Body of pancreas (tissue), 4 donors: Measurements from ENCODE around the gene BEGAIN. TPM values are rescaled to one million over a fixed set of nuclear protein-coding genes. Genes with fewer than 3 reads are reported as not detected.

Experiments used
- ATAC-seq: fragments of 150-250 bp; one replicate; pipeline ENCODE4 v1.9.1; 2016
- DNase-seq, 4 donors: peaks; one replicate each; pipeline ENCODE4 v3.0.0-alpha.2; 2019
- H3K27ac ChIP-seq, 4 donors: fragments of 200-600 bp; sonication (generic); 1 replicate in 3 of 4; 2 replicates in 1 of 4; pipeline versions ENCODE4 v1.5.1 to v1.6.1; 2016 to 2019; ENCODE audit warnings: mild to moderate bottlenecking in 1 of 4, mixed read lengths in 1 of 4, moderate library complexity in 1 of 4
- H3K27me3 ChIP-seq, 2 donors: fragments of 200-600 bp; sonication (generic); one replicate each; pipeline ENCODE4 v1.6.0; 2016; ENCODE audit warnings: mild to moderate bottlenecking in 1 of 2
- H3K36me3 ChIP-seq, 2 donors: fragments of 200-600 bp; sonication (generic); replicated peaks in 1 of 2; 2 replicates each; pipeline ENCODE4 v1.5.1; 2016; ENCODE audit warnings: low read depth in 2 of 2; ENCODE audit not compliant: insufficient read depth in 1 of 2
- H3K4me1 ChIP-seq: fragments of 200-600 bp; sonication (generic); one replicate; pipeline ENCODE4 v1.6.0; 2016
- H3K4me3 ChIP-seq, 2 donors: fragments of 200-600 bp; sonication (generic); 1 replicate in 1 of 2; 2 replicates in 1 of 2; pipeline ENCODE4 v1.5.1; 2016 to 2019
- H3K9me3 ChIP-seq, 3 donors: fragments of 200-600 bp; sonication (generic); 1 replicate in 2 of 3; 2 replicates in 1 of 3; pipeline ENCODE4 v1.5.1; 2016
- CTCF ChIP-seq, 7 experiments: fragments of 450-650 bp in 4 of 7; fragments of 200-600 bp in 3 of 7; sonication (generic) in 3 of 7; IDR thresholded peaks; one replicate each; pipeline ENCODE4 v1.5.1; 2016 to 2019; ENCODE audit warnings: antibody characterized with exemption in 7 of 7
- POLR2A ChIP-seq, 3 donors: fragments of 450-650 bp; IDR thresholded peaks; one replicate each; pipeline ENCODE4 v1.6.1; 2016; ENCODE audit warnings: antibody characterized with exemption in 3 of 3, mild to moderate bottlenecking in 2 of 3
- WGBS, 2 donors: methylation state at CpG; one replicate each; pipeline ENCODE4 v1.1.5; 2017; 5-methylcytosine and 5-hydroxymethylcytosine counted together
- intact Hi-C: fragments of 100-400 bp; cut with DNase I; formaldehyde crosslinking; loops from one replicate; pipeline ENCODE4 v1.15.1; 2023
- total RNA-seq, 2 donors: library from RNA; depleted of rRNA; stranded (reverse); fragments of >200 nt; gene quantifications; one replicate each; pipeline ENCODE4 v1.1.0, GENCODE V29; 2016

The BEGAIN gene
- total RNA-seq, 2 donors from 2014 or later = 23.9 to 28.7 TPM

- Histone ChIP-seq H3K9me3 (no peaks in the 10 kb centered on the region), H3K4me1 (peaks cover 13% of the 10 kb centered on the region), H3K4me3 (no peak overlapping the region), H3K27me3 (no peaks in the 10 kb centered on the region), H3K27ac (no peak overlapping the region), H3K36me3 (no peaks in the 10 kb centered on the region)
- TF ChIP-seq POLR2A (IDR thresholded peaks at IDR 0.05) = no peak
- TF ChIP-seq CTCF (IDR thresholded peaks at IDR 0.05) = no peak
- no peak for ATAC-seq
- WGBS, 2 donors = 47% methylated on average over 7 of the region's 8 CpGs; no CpG with 5 or more reads in 1 of the 2 donors
- no peak for DNase-seq
- intact Hi-C loops = no loop called here
Observed at GRCh38 chr14:100586153-100586402, 1.1 kb downstream of the BEGAIN start.

GRCh38 chr14:100585448-100586152, 1.6 kb downstream of the BEGAIN start:
- Histone ChIP-seq H3K4me3 (no peak overlapping the region), H3K36me3 (no peaks in the 10 kb centered on the region), H3K4me1 (peaks cover 13% of the 10 kb centered on the region), H3K9me3 (no peaks in the 10 kb centered on the region), H3K27me3 (no peaks in the 10 kb centered on the region), H3K27ac (no peak overlapping the region)
- WGBS, 2 donors = 89 to 93% methylated on average over 13 to 23 of the region's 23 CpGs
- no peak for ATAC-seq
- TF ChIP-seq CTCF (IDR thresholded peaks at IDR 0.05) = no peak
- TF ChIP-seq POLR2A (IDR thresholded peaks at IDR 0.05) = no peak
- intact Hi-C loops = no loop called here
- peak in 2 of 4 donors; percentile 3 to 5 for DNase-seq

- Histone ChIP-seq H3K27me3 (no peaks in the 10 kb centered on the region), H3K36me3 (no peaks in the 10 kb centered on the region), H3K4me1 (peaks cover 13% of the 10 kb centered on the region), H3K4me3 (no peak overlapping the region), H3K27ac (no peak overlapping the region), H3K9me3 (no peaks in the 10 kb centered on the region)
- TF ChIP-seq POLR2A (IDR thresholded peaks at IDR 0.05) (no peak), CTCF (IDR thresholded peaks at IDR 0.05) (no peak)
- intact Hi-C loops = no loop called here
- 90 to 95% methylated on average over 10 to 12 of the region's 12 CpGs for WGBS, 2 donors
- peak in 2 of 4 donors; percentile 2 to 7 for DNase-seq
- ATAC-seq = no peak
Observed at GRCh38 chr14:100584056-100585031, 2.9 kb downstream of the BEGAIN start.

GRCh38 chr14:100583245-100583644, 4.0 kb downstream of the BEGAIN start:
- no peak overlapping the region for H3K27ac ChIP-seq
- no peak for TF ChIP-seq POLR2A (IDR thresholded peaks at IDR 0.05)
- no peak for TF ChIP-seq CTCF (IDR thresholded peaks at IDR 0.05)
- 86 to 92% methylated on average over 2 of the region's 2 CpGs for WGBS, 2 donors
- peaks cover 13% of the 10 kb centered on the region for H3K4me1 ChIP-seq
- ATAC-seq (no peak), DNase-seq (no peak)
- H3K27me3 ChIP-seq = no peaks in the 10 kb centered on the region
- intact Hi-C loops = no loop called here
- H3K9me3 ChIP-seq = no peaks in the 10 kb centered on the region
- H3K36me3 ChIP-seq = no peaks in the 10 kb centered on the region
- no peak overlapping the region for H3K4me3 ChIP-seq
